Measurements from ENCODE around the gene CDKN2AIP. TPM values are rescaled to one million over a fixed set of nuclear protein-coding genes. Genes with fewer than 3 reads are reported as not detected.
"Not testable (repeated sequence)": the region's sequence is repeated elsewhere in the genome, so short reads cannot be mapped to it uniquely, and the experiment has no call there.

CDKN2AIP gene
- total and polyA plus RNA-seq, 7 experiments from 2014 or later = 24.9 to 58.2 (median 44.4) TPM

DNA sequence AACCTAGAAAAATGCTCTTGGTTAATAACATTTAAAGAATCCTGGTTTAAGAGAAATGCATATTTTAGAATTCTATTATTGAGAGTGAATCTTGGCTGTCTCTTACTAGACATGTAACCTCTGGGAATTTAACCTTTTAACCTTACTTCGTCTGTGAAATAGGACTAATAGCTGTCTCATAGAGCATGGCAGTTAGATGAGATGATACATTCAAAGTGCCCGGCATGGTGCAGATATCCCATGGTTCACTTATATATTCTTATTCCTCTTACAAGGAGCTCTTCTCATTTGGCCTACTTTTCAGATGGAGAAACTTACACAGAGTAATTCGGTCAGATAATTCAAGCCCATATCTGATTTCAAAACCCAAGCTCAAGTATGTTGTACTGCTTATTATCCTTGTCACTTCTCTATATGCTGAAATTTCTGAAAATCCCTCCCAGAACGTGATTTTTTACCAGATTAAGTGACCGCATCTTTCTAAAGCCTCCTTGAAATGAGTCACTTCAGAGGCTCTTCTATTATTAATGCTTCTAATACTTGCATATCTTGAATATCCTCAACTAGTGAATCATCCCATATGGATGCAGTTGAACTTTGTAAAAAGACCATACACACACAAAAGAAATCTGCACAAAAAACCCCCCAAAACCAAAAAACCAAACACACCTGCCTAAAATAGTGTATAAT, 4.9 kb downstream of the CDKN2AIP start:
- no peak overlapping the region for H3K27ac ChIP-seq (ENCODE audit: low read depth, low read length)

DNA sequence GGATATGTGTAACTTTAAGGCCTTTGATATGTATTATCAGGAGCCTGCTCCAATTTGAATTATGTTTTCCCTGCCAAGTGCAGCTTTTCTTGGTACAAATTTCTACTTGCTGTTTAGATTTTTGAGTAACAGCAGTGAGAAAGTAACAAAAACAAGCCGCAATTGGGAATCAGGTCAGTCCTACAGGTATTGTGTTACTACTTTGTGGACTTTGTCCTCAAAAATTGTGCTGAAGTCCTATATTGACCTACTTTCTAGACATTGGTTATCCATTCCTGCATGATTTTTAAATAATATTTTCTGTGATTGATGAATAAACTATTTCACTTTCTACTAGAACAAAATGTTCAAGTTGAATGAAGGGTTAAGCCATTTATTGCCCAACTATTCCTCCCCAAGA, 5.7 kb downstream of the CDKN2AIP start:
- intact Hi-C loops (cut with micrococcal nuclease) = no loop called here
- Histone ChIP-seq H3K36me3 (ENCODE audit: control insufficient read depth in 2 of 3, insufficient read depth in 3 of 3, low read length in 3 of 3) (peaks cover 12 to 47% (median 15%) of the 10 kb centered on the region in 3 experiments), H3K4me3 (ENCODE audit: low read length) (no peak overlapping the region), H3K9me3 (ENCODE audit: control insufficient read depth in 2 of 3, low read length in 3 of 3) (no peaks in the 10 kb centered on the region), H3K27me3 (ENCODE audit: control insufficient read depth in 2 of 2, insufficient read depth in 2 of 2, low read length in 2 of 2) (no peaks in the 10 kb centered on the region), H3K27ac (ENCODE audit: low read depth, low read length) (no peak overlapping the region), H3K4me1 (ENCODE audit: control insufficient read depth in 2 of 2, insufficient read depth in 2 of 2, low read length in 2 of 2) (peaks cover 23 to 35% of the 10 kb centered on the region in 2 donors)
- Mint-ChIP-seq H3K27ac (peak overlapping the region in 4 of 9 donors; percentile 4 to 52 (median 38)), H3K4me1 (peaks cover 30 to 53% (median 48%) of the 10 kb centered on the region in 7 donors), H3K9me3 (peaks cover 0 to 1% (median 0%) of the 10 kb centered on the region in 11 donors), H3K36me3 (peaks cover 14 to 40% (median 37%) of the 10 kb centered on the region in 5 donors), H3K27me3 (no peaks in the 10 kb centered on the region), H3K4me3 (no peak overlapping the region)
- no peak for ATAC-seq
- ChIA-PET POLR2A (no interaction called here), CTCF (no interaction called here)
- DNase-seq = no peak

More for the DNA sequence above, 4.9 kb downstream of the CDKN2AIP start:
- peaks cover 14 to 40% (median 37%) of the 10 kb centered on the region in 5 donors for H3K36me3 Mint-ChIP-seq
- no peak for DNase-seq
- Histone ChIP-seq H3K9me3 (ENCODE audit: control insufficient read depth in 2 of 3, low read length in 3 of 3) (no peaks in the 10 kb centered on the region), H3K4me1 (ENCODE audit: control insufficient read depth in 2 of 2, insufficient read depth in 2 of 2, low read length in 2 of 2) (peaks cover 23 to 33% of the 10 kb centered on the region in 2 donors), H3K36me3 (ENCODE audit: control insufficient read depth in 2 of 3, insufficient read depth in 3 of 3, low read length in 3 of 3) (peaks cover 12 to 53% (median 15%) of the 10 kb centered on the region in 3 experiments), H3K4me3 (ENCODE audit: low read length) (no peak overlapping the region), H3K27me3 (ENCODE audit: control insufficient read depth in 2 of 2, insufficient read depth in 2 of 2, low read length in 2 of 2) (no peaks in the 10 kb centered on the region)
- H3K9me3 Mint-ChIP-seq = peaks cover 0 to 6% (median 0%) of the 10 kb centered on the region in 11 donors
- peak overlapping the region in 6 of 9 donors; percentile 17 to 68 (median 48) for H3K27ac Mint-ChIP-seq
- CTCF ChIA-PET = interaction anchor here (0.6 kb wide), 1 partner anchor 50 kb away, joined by 3 read pairs; no protein-coding TSS in a partner anchor
- peaks cover 30 to 48% (median 44%) of the 10 kb centered on the region in 7 donors for H3K4me1 Mint-ChIP-seq
- intact Hi-C loops (cut with micrococcal nuclease) = loop anchor here in 1 of 2 donors (10.0 kb wide), 2 partner anchors 1085 to 1945 kb away; partner anchors contain the start of genes ANKRD37 and LRP2BP
- POLR2A ChIA-PET = no interaction called here
- no peaks in the 10 kb centered on the region for H3K27me3 Mint-ChIP-seq
- H3K4me3 Mint-ChIP-seq = peak overlapping the region in 6 of 10 donors; percentile 3 to 37 (median 15)
- no peak for ATAC-seq

DNA sequence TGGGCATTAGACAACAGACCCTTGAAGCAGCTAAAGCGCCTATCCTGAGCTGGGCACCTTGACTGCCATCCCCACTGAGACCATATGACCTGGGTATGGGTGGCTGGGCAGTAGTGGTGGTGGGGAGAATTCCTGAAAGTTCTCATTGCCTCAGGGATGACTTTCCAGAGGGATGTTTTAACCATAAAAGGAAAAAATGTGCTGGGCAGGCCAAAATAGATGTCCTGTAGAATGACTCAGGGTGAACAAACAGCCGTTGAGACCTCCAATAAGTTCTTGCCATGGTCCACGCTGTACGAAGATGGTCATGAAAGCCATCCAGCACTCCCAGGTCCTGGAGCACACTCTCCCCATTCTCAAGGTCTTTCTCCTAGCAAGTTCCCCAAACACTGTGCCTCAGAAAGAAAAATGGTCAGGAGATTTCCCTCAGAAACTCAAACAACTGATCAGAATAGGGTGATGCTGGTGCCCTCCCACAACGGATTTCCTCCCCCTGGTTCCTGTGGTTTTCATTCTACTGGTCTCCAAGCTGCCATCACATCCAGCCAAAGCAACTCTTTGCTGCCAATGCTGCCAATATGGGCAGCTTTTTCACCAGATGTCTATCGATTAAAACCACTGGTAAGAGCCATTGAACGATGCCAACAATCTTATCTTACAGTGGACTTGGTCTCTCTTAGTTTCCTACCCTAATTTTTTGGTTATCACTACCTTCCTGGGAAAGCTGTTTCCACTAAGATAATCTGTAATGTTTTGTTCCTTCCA, 11.2 kb downstream of the CDKN2AIP start:
- Histone ChIP-seq H3K4me1 (ENCODE audit: control insufficient read depth in 2 of 2, insufficient read depth in 2 of 2, low read length in 2 of 2) (peaks cover 0 to 12% of the 10 kb centered on the region in 2 donors), H3K27ac (ENCODE audit: low read depth, low read length) (no peak overlapping the region), H3K36me3 (ENCODE audit: control insufficient read depth in 2 of 3, insufficient read depth in 3 of 3, low read length in 3 of 3) (peaks cover 0 to 12% (median 0%) of the 10 kb centered on the region in 3 experiments), H3K9me3 (ENCODE audit: control insufficient read depth in 2 of 3, low read length in 3 of 3) (no peaks in the 10 kb centered on the region), H3K27me3 (ENCODE audit: control insufficient read depth in 2 of 2, insufficient read depth in 2 of 2, low read length in 2 of 2) (no peaks in the 10 kb centered on the region), H3K4me3 (ENCODE audit: low read length) (no peak overlapping the region)
- ATAC-seq (no peak), DNase-seq (peak in 2 of 9 donors; percentile 7 to 10)
- Mint-ChIP-seq H3K4me3 (peak overlapping the region in 7 of 10 donors; percentile 6 to 52 (median 25)), H3K27me3 (no peaks in the 10 kb centered on the region), H3K27ac (peak overlapping the region in 7 of 9 donors; percentile 28 to 73 (median 47)), H3K9me3 (no peaks in the 10 kb centered on the region), H3K4me1 (peaks cover 8 to 25% (median 21%) of the 10 kb centered on the region in 7 donors), H3K36me3 (peaks cover 0 to 22% (median 5%) of the 10 kb centered on the region in 5 donors)
- intact Hi-C loops (cut with micrococcal nuclease) = no loop called here
- POLR2A ChIA-PET = interaction anchor here (1.0 to 4.7 kb wide), 2 partner anchors 9 to 11 kb away, joined by 3 to 29 read pairs; partner anchors contain the start of gene CDKN2AIP
- CTCF ChIA-PET = interaction anchor here (0.9 to 1.4 kb wide), 2 partner anchors 14 to 53 kb away, joined by 3 read pairs; no protein-coding TSS in a partner anchor

DNA sequence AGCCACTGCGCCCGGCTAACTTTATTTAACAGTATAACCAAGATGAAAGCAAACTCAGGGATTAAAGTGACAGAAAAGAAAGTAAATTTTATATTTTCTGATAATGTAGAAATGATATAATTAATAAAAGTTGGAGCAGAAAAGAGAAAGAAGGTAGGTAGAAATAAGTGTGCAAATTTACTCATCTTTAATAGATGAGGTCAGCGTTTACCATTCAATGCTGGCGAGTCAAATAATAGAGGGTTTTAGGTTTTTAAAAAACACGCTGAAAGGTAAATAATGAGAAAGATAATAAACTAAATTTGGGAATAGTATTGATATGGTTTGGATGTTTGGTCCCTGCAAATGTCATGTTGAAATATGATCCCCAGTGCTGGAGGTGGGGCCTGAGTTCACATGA, 13.6 kb downstream of the CDKN2AIP start:
- peaks cover 0 to 12% of the 10 kb centered on the region in 2 donors for H3K4me1 ChIP-seq (ENCODE audit: control insufficient read depth in 2 of 2, insufficient read depth in 2 of 2, low read length in 2 of 2)
- H3K4me3 ChIP-seq (ENCODE audit: low read length) = no peak overlapping the region
- H3K27me3 Mint-ChIP-seq = no peaks in the 10 kb centered on the region
- ATAC-seq (no peak), DNase-seq (no peak)
- no peaks in the 10 kb centered on the region for H3K9me3 ChIP-seq (ENCODE audit: control insufficient read depth in 2 of 3, low read length in 3 of 3)
- intact Hi-C loops (cut with micrococcal nuclease) = no loop called here
- no peak overlapping the region for H3K4me3 Mint-ChIP-seq
- no peaks in the 10 kb centered on the region for H3K9me3 Mint-ChIP-seq
- CTCF ChIA-PET = no interaction called here
- H3K27me3 ChIP-seq (ENCODE audit: control insufficient read depth in 2 of 2, insufficient read depth in 2 of 2, low read length in 2 of 2) = no peaks in the 10 kb centered on the region
- POLR2A ChIA-PET = no interaction called here
- H3K36me3 ChIP-seq (ENCODE audit: control insufficient read depth in 2 of 3, insufficient read depth in 3 of 3, low read length in 3 of 3) = peaks cover 0 to 3% (median 0%) of the 10 kb centered on the region in 3 experiments
- peaks cover 0 to 15% (median 5%) of the 10 kb centered on the region in 5 donors for H3K36me3 Mint-ChIP-seq
- H3K27ac ChIP-seq (ENCODE audit: low read depth, low read length) = no peak overlapping the region
- H3K27ac Mint-ChIP-seq = no peak overlapping the region
- peaks cover 8 to 25% (median 16%) of the 10 kb centered on the region in 7 donors for H3K4me1 Mint-ChIP-seq

DNA sequence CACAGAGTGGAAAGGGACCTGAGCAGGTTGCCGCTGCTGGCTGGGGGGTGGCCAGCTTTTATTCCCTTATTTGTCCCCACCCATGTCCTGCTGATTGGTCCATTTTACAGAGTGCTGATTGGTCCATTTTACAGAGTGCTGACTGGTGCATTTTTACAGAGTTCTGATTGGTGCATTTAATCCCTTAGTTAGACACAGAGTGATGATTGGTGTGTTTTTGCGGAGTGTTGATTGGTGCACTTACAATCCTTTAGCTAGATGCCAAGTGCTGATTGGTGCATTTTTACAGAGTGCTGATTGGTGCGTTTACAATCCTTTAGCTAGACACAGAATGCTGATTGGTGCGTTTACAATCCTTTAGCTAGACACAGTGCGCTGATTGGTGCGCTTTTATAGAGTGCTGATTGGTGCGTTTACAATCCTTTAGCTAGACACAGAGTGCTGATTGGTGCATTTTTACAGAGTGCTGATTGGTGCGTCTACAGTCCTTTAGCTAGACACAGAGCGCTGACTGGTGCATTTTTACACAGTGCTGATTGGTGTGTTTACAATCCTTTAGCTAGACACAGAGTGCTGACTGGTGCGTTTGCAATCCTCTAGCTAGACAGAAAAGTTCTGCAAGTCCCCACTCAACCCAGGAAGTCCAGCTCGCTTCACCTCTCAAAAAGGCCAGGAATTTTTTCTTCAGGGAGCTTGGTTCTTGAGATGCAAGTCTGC, 19.6 kb downstream of the CDKN2AIP start:
- intact Hi-C loops (cut with micrococcal nuclease) = not testable (repeated sequence)
- peaks cover 0 to 29% (median 8%) of the 10 kb centered on the region in 5 donors for H3K36me3 Mint-ChIP-seq

DNA sequence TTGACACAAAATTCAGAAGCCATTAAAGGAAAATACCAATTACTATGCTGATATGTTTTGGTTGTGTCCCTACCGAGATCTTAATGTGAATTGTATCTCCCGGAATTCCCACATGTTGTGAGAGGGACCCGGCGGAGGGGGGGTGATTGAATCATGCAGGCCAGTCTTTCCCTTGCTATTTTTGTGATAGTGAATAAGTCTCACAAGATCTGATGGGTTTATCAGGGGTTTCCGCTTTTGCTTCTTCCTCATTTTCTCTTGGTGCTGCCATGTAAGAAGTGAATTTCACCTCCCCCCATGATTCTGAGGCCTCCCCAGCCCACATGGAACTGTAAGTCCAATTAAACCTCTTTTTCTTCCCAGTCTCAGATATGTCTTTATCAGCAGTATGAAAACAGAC, 21.4 kb downstream of the CDKN2AIP start:
- H3K9me3 ChIP-seq (ENCODE audit: control insufficient read depth in 2 of 3, low read length in 3 of 3); POLR2A ChIA-PET; H3K27me3 Mint-ChIP-seq; H3K27ac Mint-ChIP-seq; H3K36me3 ChIP-seq (ENCODE audit: control insufficient read depth in 2 of 3, insufficient read depth in 3 of 3, low read length in 3 of 3); CTCF ChIA-PET; H3K27me3 ChIP-seq (ENCODE audit: control insufficient read depth in 2 of 2, insufficient read depth in 2 of 2, low read length in 2 of 2); DNase-seq; intact Hi-C loops (cut with micrococcal nuclease); H3K9me3 Mint-ChIP-seq; H3K4me3 Mint-ChIP-seq; H3K27ac ChIP-seq (ENCODE audit: low read depth, low read length); H3K4me1 ChIP-seq (ENCODE audit: control insufficient read depth in 2 of 2, insufficient read depth in 2 of 2, low read length in 2 of 2); H3K4me1 Mint-ChIP-seq; ATAC-seq; H3K4me3 ChIP-seq (ENCODE audit: low read length): not testable (repeated sequence)
- peaks cover 0 to 24% (median 8%) of the 10 kb centered on the region in 5 donors for H3K36me3 Mint-ChIP-seq

More for the DNA sequence above, 19.6 kb downstream of the CDKN2AIP start:
- H3K4me1 ChIP-seq (ENCODE audit: control insufficient read depth in 2 of 2, insufficient read depth in 2 of 2, low read length in 2 of 2); ATAC-seq; H3K36me3 ChIP-seq (ENCODE audit: control insufficient read depth in 2 of 3, insufficient read depth in 3 of 3, low read length in 3 of 3); H3K4me3 Mint-ChIP-seq; CTCF ChIA-PET; DNase-seq; H3K27me3 Mint-ChIP-seq; H3K27ac Mint-ChIP-seq; H3K4me1 Mint-ChIP-seq; H3K27me3 ChIP-seq (ENCODE audit: control insufficient read depth in 2 of 2, insufficient read depth in 2 of 2, low read length in 2 of 2); H3K9me3 Mint-ChIP-seq; H3K9me3 ChIP-seq (ENCODE audit: control insufficient read depth in 2 of 3, low read length in 3 of 3); H3K4me3 ChIP-seq (ENCODE audit: low read length); H3K27ac ChIP-seq (ENCODE audit: low read depth, low read length): not testable (repeated sequence)
- POLR2A ChIA-PET = interaction anchor here (0.6 kb wide), 1 partner anchor 1051 kb away, joined by 3 read pairs; no protein-coding TSS in a partner anchor

Measured in naive thymus-derived CD4-positive, alpha-beta T cell (primary cell).